ENCODE results near the gene SDK2.
"Not testable (repeated sequence)": the region's sequence is repeated elsewhere in the genome, so short reads cannot be mapped to it uniquely, and the experiment has no call there.

Gene SDK2

DNA sequence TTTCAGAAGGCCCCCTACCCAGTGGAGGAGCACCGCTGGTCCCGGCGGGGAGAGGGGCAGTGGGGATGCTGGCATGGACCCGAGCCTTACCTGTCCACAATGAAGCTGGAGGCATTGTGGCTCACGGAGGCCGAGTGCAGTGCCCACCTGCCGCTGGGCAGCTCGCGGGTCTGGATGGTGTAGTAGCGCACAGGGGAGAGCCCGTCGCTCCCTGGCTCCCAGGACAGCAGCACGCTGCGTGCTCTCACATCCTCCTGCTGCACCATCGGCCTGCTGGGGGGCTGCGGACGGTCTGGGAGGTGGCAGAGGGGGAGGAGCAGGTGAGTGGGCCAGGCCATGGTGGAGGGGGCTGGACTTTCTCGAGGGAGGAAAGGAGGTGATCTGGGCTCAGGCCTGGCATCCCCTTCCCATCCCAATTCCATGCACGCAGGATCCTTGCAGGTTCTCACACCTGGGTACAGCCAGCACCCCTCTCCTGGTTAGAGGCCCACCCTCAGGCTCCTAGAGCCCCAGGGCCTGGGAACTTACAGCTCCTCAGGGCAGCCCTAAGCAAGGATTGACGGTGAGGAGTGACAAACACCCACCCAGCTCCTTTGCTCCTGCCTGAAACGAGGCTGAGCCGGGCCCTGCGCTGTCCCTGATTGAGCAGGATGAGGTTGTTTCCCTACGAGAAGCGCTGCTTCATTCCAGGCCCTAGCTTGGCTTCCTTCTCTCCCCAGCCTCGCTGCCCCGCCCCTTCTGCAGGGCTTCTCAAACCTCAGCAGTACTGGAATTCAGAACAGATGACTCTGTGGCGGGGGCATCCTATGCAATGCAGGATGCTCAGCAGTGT lies 256.3 kb downstream of the SDK2 start:
- no peaks in the 10 kb centered on the region for H3K4me1 Mint-ChIP-seq
- no peak overlapping the region for H3K27ac Mint-ChIP-seq
- CTCF ChIA-PET: interaction anchor here (0.6 to 1.4 kb wide), 2 partner anchors 14 to 17 kb away, joined by 3 to 4 read pairs; no protein-coding TSS in a partner anchor
- no peak overlapping the region for H3K4me3 Mint-ChIP-seq
- H3K36me3 Mint-ChIP-seq: peaks cover 2% of the 10 kb centered on the region
- H3K9me3 Mint-ChIP-seq: no peaks in the 10 kb centered on the region
- DNase-seq: no peak
- no peaks in the 10 kb centered on the region for H3K27me3 Mint-ChIP-seq

DNA sequence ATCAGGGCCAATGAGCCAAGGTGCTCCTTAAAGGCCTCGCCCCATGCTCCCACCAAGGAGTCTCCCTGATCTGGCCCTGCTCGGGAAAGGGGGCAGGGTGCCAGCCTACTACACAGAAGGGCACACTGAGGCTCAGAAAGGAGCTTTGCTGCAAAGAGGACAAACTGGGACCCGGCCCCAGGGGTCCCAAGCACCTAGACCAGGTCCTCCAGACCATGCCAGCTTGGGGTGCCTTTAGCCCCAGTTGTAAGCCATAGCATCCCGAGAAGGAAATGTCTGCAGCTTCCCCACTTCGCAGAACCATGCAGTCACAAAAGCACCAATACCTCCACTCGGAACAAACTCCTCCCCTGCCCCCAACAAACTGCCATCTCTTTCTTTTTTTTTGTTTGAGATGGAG lies 257.7 kb downstream of the SDK2 start:
- H3K4me3 Mint-ChIP-seq: no peak overlapping the region
- H3K27ac Mint-ChIP-seq: no peak overlapping the region
- DNase-seq: no peak
- no peaks in the 10 kb centered on the region for H3K4me1 Mint-ChIP-seq
- H3K27me3 Mint-ChIP-seq: no peaks in the 10 kb centered on the region
- CTCF ChIA-PET: interaction anchor here (1.4 kb wide), 1 partner anchor 16 kb away, joined by 4 read pairs; no protein-coding TSS in a partner anchor
- H3K36me3 Mint-ChIP-seq: peaks cover 2% of the 10 kb centered on the region
- no peaks in the 10 kb centered on the region for H3K9me3 Mint-ChIP-seq

DNA sequence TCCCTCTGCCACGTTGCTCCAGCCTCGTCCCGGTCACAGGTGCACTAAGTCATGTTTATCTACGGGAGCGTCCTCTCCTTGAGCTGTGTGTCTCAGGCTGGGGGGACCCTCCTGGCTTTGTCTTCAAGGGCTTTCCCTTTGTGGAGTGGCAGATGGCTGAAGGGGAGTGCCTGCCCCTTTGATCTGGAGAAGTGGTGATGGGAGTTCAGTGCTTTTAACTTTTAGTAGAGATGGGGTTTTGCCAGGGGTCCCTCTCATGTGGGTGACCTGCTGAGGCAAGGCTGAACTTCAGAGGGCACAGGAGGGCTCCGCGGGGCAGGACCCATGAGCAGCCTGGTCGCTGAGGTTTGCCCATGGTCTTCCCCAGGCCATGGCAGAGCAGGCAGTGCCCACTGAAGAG lies 259.3 kb downstream of the SDK2 start:
- H3K4me3 Mint-ChIP-seq: no peak overlapping the region
- CTCF ChIA-PET: no interaction called here
- H3K9me3 Mint-ChIP-seq: no peaks in the 10 kb centered on the region
- no peaks in the 10 kb centered on the region for H3K4me1 Mint-ChIP-seq
- peaks cover 2% of the 10 kb centered on the region for H3K36me3 Mint-ChIP-seq
- no peaks in the 10 kb centered on the region for H3K27me3 Mint-ChIP-seq
- DNase-seq: no peak
- H3K27ac Mint-ChIP-seq: no peak overlapping the region

DNA sequence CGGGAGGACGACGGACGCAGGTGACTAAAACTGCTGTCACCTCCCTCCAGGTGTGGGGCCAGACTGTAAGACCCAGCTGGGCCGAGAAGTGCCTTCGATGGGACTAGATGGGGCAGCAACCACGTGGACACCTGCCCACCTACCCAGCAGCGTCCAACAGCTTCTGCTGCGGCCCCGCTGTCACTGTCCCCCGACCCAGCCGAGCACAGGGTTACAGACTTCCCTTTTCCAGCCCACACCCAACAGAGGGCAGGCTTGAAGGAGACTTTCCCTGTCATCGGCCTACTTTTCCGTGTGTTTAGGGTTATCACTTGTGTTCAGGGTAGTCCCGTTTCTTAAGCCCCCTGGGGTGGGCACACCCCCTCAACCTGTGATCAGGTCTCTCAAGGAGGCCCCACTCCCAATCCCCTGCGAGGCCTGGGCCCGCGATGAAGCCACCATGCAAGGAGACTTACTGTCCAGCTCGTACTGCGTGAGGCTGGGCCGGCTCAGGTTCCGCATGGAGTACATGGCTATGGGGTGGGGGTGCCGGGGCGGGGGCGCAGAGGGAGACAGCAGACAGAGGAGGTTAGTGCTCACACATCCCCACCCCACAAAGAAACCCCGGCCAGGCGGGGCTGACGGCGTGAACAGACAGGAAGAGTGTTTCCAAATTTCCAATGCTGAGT lies 263.7 kb downstream of the SDK2 start:
- Mint-ChIP-seq H3K4me3 (no peak overlapping the region), H3K4me1 (no peaks in the 10 kb centered on the region), H3K27ac (no peak overlapping the region), H3K27me3 (no peaks in the 10 kb centered on the region), H3K9me3 (no peaks in the 10 kb centered on the region), H3K36me3 (peaks cover 1% of the 10 kb centered on the region)
- CTCF ChIA-PET: interaction anchor here (2.7 kb wide), 1 partner anchor 10 kb away, joined by 13 read pairs; no protein-coding TSS in a partner anchor
- DNase-seq: no peak

DNA sequence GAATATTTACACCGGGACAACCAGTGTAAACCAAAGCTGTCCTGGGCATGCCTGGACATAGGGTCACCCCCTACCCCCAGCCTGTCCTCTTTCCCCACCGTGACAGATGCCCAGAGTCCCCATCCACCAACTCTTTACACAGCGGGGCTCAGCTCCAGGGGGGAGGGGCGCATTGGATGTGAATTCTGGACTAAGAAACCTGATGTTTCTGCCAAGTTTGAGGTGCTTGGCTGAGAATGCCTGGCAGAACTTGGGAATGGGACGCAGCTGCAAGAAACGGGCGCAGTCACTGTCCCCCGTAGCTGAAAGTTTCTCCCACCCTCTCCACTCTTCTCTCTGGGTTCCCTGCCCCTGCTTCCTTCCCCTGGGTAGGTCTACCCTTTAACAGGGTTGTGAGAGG lies 264.4 kb downstream of the SDK2 start:
- H3K9me3 Mint-ChIP-seq: no peaks in the 10 kb centered on the region
- no peaks in the 10 kb centered on the region for H3K4me1 Mint-ChIP-seq
- DNase-seq: no peak
- CTCF ChIA-PET: interaction anchor here (2.7 kb wide), 1 partner anchor 10 kb away, joined by 13 read pairs; no protein-coding TSS in a partner anchor
- no peak overlapping the region for H3K27ac Mint-ChIP-seq
- no peaks in the 10 kb centered on the region for H3K36me3 Mint-ChIP-seq
- no peak overlapping the region for H3K4me3 Mint-ChIP-seq
- H3K27me3 Mint-ChIP-seq: peaks cover 4% of the 10 kb centered on the region

DNA sequence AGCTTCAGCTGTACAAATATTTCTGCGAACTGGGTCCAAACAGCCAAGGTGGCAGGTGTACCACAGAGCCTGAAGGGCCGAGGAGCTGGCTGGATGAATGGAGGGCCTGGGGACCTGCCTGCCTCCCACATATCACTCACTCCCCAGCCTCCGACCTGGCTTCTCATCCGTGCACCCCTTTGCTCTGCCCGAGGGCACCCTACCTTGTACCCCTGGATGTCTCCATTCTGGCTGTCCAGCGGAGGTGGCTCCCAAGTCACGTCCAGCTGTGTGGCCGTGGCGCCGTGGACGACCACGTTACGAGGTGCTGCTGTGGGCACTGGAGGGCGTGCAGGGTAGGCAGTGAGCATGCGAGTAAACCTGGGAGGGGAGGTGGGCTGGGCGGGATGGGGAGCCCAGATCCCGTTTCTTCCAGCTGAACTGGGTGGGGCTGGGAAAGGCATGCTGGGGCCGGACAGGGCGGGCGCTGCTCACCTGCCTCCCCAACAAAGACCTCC lies 265.2 kb downstream of the SDK2 start:
- Mint-ChIP-seq H3K4me3 (no peak overlapping the region), H3K9me3 (no peaks in the 10 kb centered on the region), H3K36me3 (no peaks in the 10 kb centered on the region), H3K27me3 (peaks cover 5% of the 10 kb centered on the region), H3K4me1 (no peaks in the 10 kb centered on the region), H3K27ac (no peak overlapping the region)
- DNase-seq: no peak
- CTCF ChIA-PET: interaction anchor here (2.7 kb wide), 1 partner anchor 9 kb away, joined by 13 read pairs; no protein-coding TSS in a partner anchor

DNA sequence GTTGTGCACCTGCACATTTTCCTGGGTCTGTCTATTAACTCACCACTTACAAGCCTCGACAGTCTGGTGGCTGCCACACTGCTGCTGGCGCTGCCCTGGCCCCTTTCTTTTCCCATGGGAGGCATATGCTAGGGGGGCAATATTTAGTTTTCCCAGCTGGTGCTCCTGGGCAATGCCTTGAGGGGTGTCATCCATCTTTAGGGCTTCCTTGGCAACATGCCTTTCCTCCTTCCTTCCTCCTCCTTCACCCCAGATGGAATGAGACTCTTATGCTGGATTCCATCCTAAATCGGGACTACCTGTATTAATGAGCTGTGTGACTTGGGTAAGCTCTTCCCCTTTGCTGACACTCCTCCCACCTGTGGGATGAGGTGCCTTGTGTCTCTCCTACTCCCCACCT lies 267.6 kb downstream of the SDK2 start:
- Mint-ChIP-seq H3K36me3 (no peaks in the 10 kb centered on the region), H3K27ac (no peak overlapping the region), H3K9me3 (no peaks in the 10 kb centered on the region), H3K4me3 (no peak overlapping the region), H3K27me3 (peaks cover 10% of the 10 kb centered on the region), H3K4me1 (no peaks in the 10 kb centered on the region)
- CTCF ChIA-PET: no interaction called here
- no peak for DNase-seq

DNA sequence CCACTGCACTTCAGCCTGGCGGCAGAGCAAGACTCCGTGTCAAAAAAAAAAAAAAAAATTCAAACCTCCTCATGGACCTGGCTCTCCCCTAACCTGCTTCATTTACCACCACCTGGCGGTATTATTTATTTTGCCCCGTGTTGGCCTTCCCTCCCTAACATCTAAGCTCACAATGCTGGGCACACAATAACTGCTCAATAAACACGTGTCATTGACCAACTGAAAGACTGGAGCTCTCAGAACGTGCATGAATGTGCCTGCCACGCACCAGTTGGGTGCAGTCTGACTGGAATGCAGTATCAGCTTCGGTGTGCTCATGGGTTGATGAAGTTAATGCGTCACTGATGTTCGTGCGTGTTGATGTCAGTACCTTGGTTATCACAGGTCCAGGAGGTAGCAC lies 268.1 kb downstream of the SDK2 start:
- Mint-ChIP-seq H3K4me3 (no peak overlapping the region), H3K9me3 (no peaks in the 10 kb centered on the region), H3K4me1 (no peaks in the 10 kb centered on the region), H3K27ac (no peak overlapping the region), H3K36me3 (no peaks in the 10 kb centered on the region), H3K27me3 (peaks cover 11% of the 10 kb centered on the region)
- no peak for DNase-seq
- CTCF ChIA-PET: no interaction called here

DNA sequence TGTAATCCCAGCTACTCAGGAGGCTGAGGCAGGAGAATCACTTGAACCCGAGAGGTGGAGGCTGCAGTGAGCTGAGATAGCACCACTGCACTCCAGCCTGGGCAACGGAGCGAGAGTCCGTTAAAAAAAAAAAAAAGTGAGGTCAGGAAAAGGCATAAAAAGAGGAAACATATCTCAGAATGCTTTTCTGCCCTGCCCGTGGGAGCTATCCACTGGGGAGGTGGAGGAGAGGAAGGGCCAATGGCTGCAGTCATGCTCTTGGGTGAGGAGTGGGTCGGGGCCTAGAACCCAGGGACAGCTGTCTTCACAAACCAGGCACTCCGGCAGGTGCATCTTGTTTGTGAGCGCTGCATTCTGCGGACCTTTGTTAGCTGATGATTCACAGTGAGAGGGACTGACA lies 272.4 kb downstream of the SDK2 start:
- Mint-ChIP-seq H3K27me3 (peaks cover 14% of the 10 kb centered on the region), H3K36me3 (no peaks in the 10 kb centered on the region), H3K27ac (no peak overlapping the region), H3K4me3 (no peak overlapping the region), H3K9me3 (no peaks in the 10 kb centered on the region), H3K4me1 (no peaks in the 10 kb centered on the region)
- CTCF ChIA-PET: interaction anchor here (1.0 to 9.4 kb wide), 7 partner anchors 7 to 815 kb away, joined by 3 to 130 read pairs (median 13); partner anchors contain the start of gene COG1
- no peak for DNase-seq

DNA sequence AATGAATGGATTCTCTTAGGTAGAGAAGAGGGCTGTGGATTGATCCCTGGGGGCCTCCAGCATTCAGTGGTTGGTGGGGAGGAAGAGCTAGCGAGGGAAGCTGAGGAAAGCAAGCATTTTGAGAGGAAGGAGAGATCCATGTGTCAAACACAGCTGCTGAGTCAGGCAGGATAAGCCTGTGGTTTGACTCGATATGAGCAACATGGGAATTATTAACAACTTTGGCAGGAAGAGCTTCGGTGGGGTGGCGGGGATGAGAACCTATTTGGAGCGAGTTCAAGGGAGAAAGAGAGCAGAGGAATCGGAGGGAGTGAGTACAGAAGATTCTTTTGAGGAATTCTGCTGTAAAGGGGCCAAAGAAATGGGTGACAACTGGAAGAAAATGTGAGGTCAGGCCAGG lies 273.0 kb downstream of the SDK2 start:
- Mint-ChIP-seq H3K36me3 (no peaks in the 10 kb centered on the region), H3K27me3 (peaks cover 18% of the 10 kb centered on the region), H3K4me1 (no peaks in the 10 kb centered on the region), H3K4me3 (no peak overlapping the region), H3K9me3 (no peaks in the 10 kb centered on the region), H3K27ac (no peak overlapping the region)
- no peak for DNase-seq
- CTCF ChIA-PET: interaction anchor here (1.0 to 9.4 kb wide), 10 partner anchors 8 to 814 kb away, joined by 3 to 130 read pairs (median 10); partner anchors contain the start of gene COG1

DNA sequence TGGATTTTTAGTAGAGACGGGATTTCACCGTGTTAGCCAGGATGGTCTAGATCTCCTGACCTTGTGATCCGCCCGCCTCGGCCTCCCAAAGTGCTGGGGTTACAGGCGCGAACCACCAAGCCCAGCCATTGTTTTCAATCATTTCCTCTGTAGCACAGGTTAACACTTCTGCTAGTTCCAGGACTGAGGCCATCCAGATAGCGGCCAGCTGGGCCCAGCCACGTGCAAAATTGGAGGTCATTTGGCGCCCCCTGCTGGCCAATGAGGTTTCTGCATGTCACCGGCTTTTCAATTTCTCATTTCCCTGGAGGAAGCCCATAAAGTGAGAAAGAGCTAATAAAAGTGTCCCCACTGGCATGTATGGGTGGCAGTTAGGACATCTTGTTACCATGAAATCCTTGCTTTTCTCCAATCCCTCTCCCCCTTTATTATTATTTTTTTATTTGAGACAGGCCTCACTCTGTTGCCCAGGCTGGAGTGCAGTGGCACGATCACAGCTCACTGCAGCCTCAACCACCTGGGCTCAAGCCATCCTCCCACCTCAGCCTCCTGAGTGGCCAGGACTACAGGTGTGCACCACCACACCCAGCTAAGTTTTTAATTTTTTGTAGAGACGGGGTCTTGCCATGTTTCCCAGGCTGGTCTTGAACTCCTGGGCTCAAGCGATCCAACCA lies 274.3 kb downstream of the SDK2 start:
- Mint-ChIP-seq H3K27me3 (peaks cover 16% of the 10 kb centered on the region), H3K27ac (peak overlapping the region; percentile 24)
- not testable (repeated sequence) for H3K4me1 Mint-ChIP-seq, H3K4me3 Mint-ChIP-seq, H3K36me3 Mint-ChIP-seq, H3K9me3 Mint-ChIP-seq
- CTCF ChIA-PET: interaction anchor here (0.6 to 9.4 kb wide), 38 partner anchors 9 to 813 kb away, joined by 3 to 130 read pairs (median 4); partner anchors contain the start of genes COG1 and SSTR2
- peak; percentile 84 for DNase-seq

DNA sequence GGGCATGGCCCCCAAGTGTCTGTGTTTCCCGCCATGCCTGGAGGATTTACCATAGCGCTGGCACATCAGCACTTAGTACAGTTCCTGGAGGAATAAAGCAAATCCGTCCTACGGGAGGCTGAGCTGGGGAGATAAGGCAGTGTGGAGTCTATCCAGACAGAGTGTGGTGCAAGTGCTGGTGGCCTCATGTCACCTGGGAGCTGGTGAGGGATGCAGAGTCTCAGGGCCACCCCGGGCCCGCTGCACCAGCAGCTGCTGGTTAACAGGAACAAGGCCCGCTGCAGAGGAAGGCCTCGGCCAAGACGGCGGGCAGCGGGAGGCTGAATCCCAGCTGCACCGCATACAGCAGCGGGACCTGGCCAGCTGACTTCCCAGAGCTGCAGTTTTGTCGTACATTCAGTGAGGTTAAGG lies 275.1 kb downstream of the SDK2 start:
- Mint-ChIP-seq H3K9me3 (no peaks in the 10 kb centered on the region), H3K36me3 (no peaks in the 10 kb centered on the region), H3K27ac (no peak overlapping the region), H3K4me1 (no peaks in the 10 kb centered on the region), H3K27me3 (peaks cover 14% of the 10 kb centered on the region), H3K4me3 (no peak overlapping the region)
- CTCF ChIA-PET: interaction anchor here (0.7 to 9.4 kb wide), 17 partner anchors 10 to 812 kb away, joined by 3 to 130 read pairs (median 7); partner anchors contain the start of gene COG1
- no peak for DNase-seq

DNA sequence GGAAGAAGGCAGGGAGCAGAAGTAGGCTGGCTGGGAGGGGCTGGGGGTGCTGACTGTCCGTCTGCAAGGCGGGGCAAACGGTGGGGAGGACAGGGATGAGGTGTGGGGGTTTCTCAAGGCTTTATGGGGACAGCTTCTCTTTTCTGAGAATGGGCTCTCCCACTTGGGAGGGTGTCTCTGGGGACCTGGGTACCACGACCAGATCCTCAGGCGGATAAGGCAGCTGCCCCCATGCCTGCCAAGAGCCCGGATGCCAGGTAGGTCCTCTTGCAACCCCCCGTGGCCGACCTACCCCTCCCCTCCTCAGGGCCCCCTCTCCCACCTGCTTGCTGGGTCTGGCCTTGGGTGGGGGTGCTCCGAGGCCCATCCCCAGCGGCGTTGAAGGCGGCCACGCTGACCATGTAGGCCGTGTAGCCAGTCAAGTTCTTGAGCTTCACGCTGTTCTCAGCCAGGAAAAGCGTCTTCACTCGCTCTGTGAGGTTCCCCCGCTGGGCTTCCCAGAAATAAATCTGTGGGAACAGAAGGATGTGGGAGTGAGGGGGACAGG lies 276.1 kb downstream of the SDK2 start:
- H3K4me3 Mint-ChIP-seq: no peak overlapping the region
- H3K27ac Mint-ChIP-seq: no peak overlapping the region
- peaks cover 16% of the 10 kb centered on the region for H3K27me3 Mint-ChIP-seq
- CTCF ChIA-PET: interaction anchor here (4.7 to 9.4 kb wide), 2 partner anchors 112 to 177 kb away, joined by 34 to 130 read pairs; partner anchors contain the start of gene COG1
- no peaks in the 10 kb centered on the region for H3K36me3 Mint-ChIP-seq
- no peaks in the 10 kb centered on the region for H3K9me3 Mint-ChIP-seq
- DNase-seq: no peak
- H3K4me1 Mint-ChIP-seq: no peaks in the 10 kb centered on the region

All from activated naive CD4-positive, alpha-beta T cell treated with anti-CD3 and anti-CD28 coated beads, Interleukin-2, amount 10 ng/mL, durations not matched to agents 7 days and 5 days (primary cell).